Thoracic aorta endothelial cell (primary cell): ENCODE results near the gene PDZRN4. TPM values are rescaled to one million over a fixed set of nuclear protein-coding genes. Genes with fewer than 3 reads are reported as not detected.

Source experiments
- total RNA-seq: library from RNA; depleted of rRNA; stranded (reverse); fragments of >200 nt; gene quantifications from 2 replicates; pipeline ENCODE4 v1.2.3, GENCODE V29; 2012

Gene PDZRN4
- not detected in 2 replicates for total RNA-seq

GRCh38 chr12:41188058-41188840 lies at the start of gene PDZRN4:
TSS of gene PDZRN4 (plus strand) at chr12:41188320.

